ENCODE data around the gene SLC22A23. TPM values are rescaled to one million over a fixed set of nuclear protein-coding genes. Genes with fewer than 3 reads are reported as not detected.

SLC22A23 gene
- total RNA-seq, 2 donors from 2014 or later = 11.1 to 13.3 TPM

GRCh38 chr6:3454273-3455010 lies 2.4 kb downstream of the SLC22A23 start:
- H3K27me3 ChIP-seq (ENCODE audit: control insufficient read depth, insufficient read depth, low read length, poor library complexity, severe bottlenecking) = peaks cover 51% of the 10 kb centered on the region
- peaks cover 20% of the 10 kb centered on the region for H3K27me3 Mint-ChIP-seq (ENCODE audit: insufficient read depth)
- peaks cover 2% of the 10 kb centered on the region for H3K4me1 ChIP-seq (ENCODE audit: control insufficient read depth, insufficient read depth, low read length)
- no peaks in the 10 kb centered on the region for H3K9me3 Mint-ChIP-seq
- H3K9me3 ChIP-seq (ENCODE audit: control insufficient read depth, low read length) = no peaks in the 10 kb centered on the region
- peaks cover 18% of the 10 kb centered on the region for H3K4me1 Mint-ChIP-seq
- H3K36me3 Mint-ChIP-seq (ENCODE audit: low read depth) = peaks cover 7% of the 10 kb centered on the region
- no peak overlapping the region for H3K27ac ChIP-seq (ENCODE audit: low read depth, low read length)
- H3K4me3 Mint-ChIP-seq = no peak overlapping the region
- no peak overlapping the region for H3K9ac ChIP-seq (ENCODE audit: extremely low read depth, low read length, poor library complexity, severe bottlenecking)
- H3K4me3 ChIP-seq (ENCODE audit: low read length) = peak overlapping the region; percentile 82
- H3K27ac Mint-ChIP-seq = no peak overlapping the region
- DNase-seq = no peak
- 49 to 55% methylated on average over 2 to 6 of the region's 6 CpGs for WGBS, 2 experiments (ENCODE audit: insufficient coverage in 1 of 2, insufficient read length in 1 of 2)
- no peaks in the 10 kb centered on the region for H3K36me3 ChIP-seq (ENCODE audit: control insufficient read depth, insufficient read depth, low read length)
- TF ChIP-seq CTCF (conservative IDR thresholded peaks at IDR 0.05) = no peak

GRCh38 chr6:3453413-3454272 lies 3.2 kb downstream of the SLC22A23 start:
- H3K4me3 Mint-ChIP-seq = no peak overlapping the region
- H3K27ac Mint-ChIP-seq = no peak overlapping the region
- peak overlapping the region; percentile 82 for H3K4me3 ChIP-seq (ENCODE audit: low read length)
- H3K9ac ChIP-seq (ENCODE audit: extremely low read depth, low read length, poor library complexity, severe bottlenecking) = no peak overlapping the region
- H3K4me1 Mint-ChIP-seq = peaks cover 10% of the 10 kb centered on the region
- peaks cover 45% of the 10 kb centered on the region for H3K27me3 ChIP-seq (ENCODE audit: control insufficient read depth, insufficient read depth, low read length, poor library complexity, severe bottlenecking)
- TF ChIP-seq CTCF (conservative IDR thresholded peaks at IDR 0.05) = no peak
- no peaks in the 10 kb centered on the region for H3K9me3 ChIP-seq (ENCODE audit: control insufficient read depth, low read length)
- peak; percentile 44 for DNase-seq
- peaks cover 13% of the 10 kb centered on the region for H3K27me3 Mint-ChIP-seq (ENCODE audit: insufficient read depth)
- no peaks in the 10 kb centered on the region for H3K36me3 ChIP-seq (ENCODE audit: control insufficient read depth, insufficient read depth, low read length)
- H3K9me3 Mint-ChIP-seq = no peaks in the 10 kb centered on the region
- H3K27ac ChIP-seq (ENCODE audit: low read depth, low read length) = no peak overlapping the region
- 72 to 78% methylated on average over 4 to 5 of the region's 5 CpGs for WGBS, 2 experiments (ENCODE audit: insufficient coverage in 1 of 2, insufficient read length in 1 of 2)
- H3K4me1 ChIP-seq (ENCODE audit: control insufficient read depth, insufficient read depth, low read length) = peaks cover 2% of the 10 kb centered on the region
- H3K36me3 Mint-ChIP-seq (ENCODE audit: low read depth) = peaks cover 8% of the 10 kb centered on the region

GRCh38 chr6:3451498-3451897 lies 5.4 kb downstream of the SLC22A23 start:
- Histone ChIP-seq H3K9ac (ENCODE audit: extremely low read depth, low read length, poor library complexity, severe bottlenecking) (no peak overlapping the region), H3K36me3 (ENCODE audit: control insufficient read depth, insufficient read depth, low read length) (no peaks in the 10 kb centered on the region), H3K27me3 (ENCODE audit: control insufficient read depth, insufficient read depth, low read length, poor library complexity, severe bottlenecking) (peaks cover 30% of the 10 kb centered on the region), H3K4me1 (ENCODE audit: control insufficient read depth, insufficient read depth, low read length) (no peaks in the 10 kb centered on the region), H3K27ac (ENCODE audit: low read depth, low read length) (no peak overlapping the region), H3K9me3 (ENCODE audit: control insufficient read depth, low read length) (no peaks in the 10 kb centered on the region), H3K4me3 (ENCODE audit: low read length) (no peak overlapping the region)
- peaks cover 2% of the 10 kb centered on the region for H3K9me3 Mint-ChIP-seq
- no peak overlapping the region for H3K27ac Mint-ChIP-seq
- H3K4me3 Mint-ChIP-seq = no peak overlapping the region
- H3K27me3 Mint-ChIP-seq (ENCODE audit: insufficient read depth) = no peaks in the 10 kb centered on the region
- TF ChIP-seq CTCF (conservative IDR thresholded peaks at IDR 0.05) = no peak
- no peak for DNase-seq
- no peaks in the 10 kb centered on the region for H3K4me1 Mint-ChIP-seq
- 92% methylated on average over 6 of the region's 6 CpGs for WGBS, 2 experiments (ENCODE audit: insufficient coverage in 1 of 2, insufficient read length in 1 of 2)
- H3K36me3 Mint-ChIP-seq (ENCODE audit: low read depth) = peaks cover 8% of the 10 kb centered on the region
